GM12878 (cell line): ENCODE results near the gene LRRC23. TPM values are rescaled to one million over a fixed set of nuclear protein-coding genes. Genes with fewer than 3 reads are reported as not detected.

Experiments
- ASH2L ChIP-seq: fragments of 300-600, 200-600 bp; sonication (generic); IDR thresholded peaks from 2 replicates; pipeline ENCODE4 v1.6.1; 2017; ENCODE audit warnings: low read depth, mild to moderate bottlenecking, borderline replicate concordance
- EGR1 ChIP-seq, 2 experiments: IDR thresholded peaks; 1 replicate in 1 of 2; 2 replicates in 1 of 2; pipeline ENCODE4 v1.6.1; 2011 to 2012; ENCODE audit warnings: low read depth in 2 of 2, low read length in 2 of 2, borderline replicate concordance in 1 of 2, mild to moderate bottlenecking in 1 of 2, moderate library complexity in 1 of 2
- HDGF ChIP-seq: fragments of 450-650 bp; IDR thresholded peaks from 2 replicates; pipeline ENCODE4 v1.6.1; 2016; ENCODE audit warnings: antibody characterized with exemption
- IRF4 ChIP-seq: IDR thresholded peaks from 2 replicates; pipeline ENCODE4 v1.6.1; 2011; ENCODE audit warnings: low read depth, low read length
- PAX5 ChIP-seq: IDR thresholded peaks from 2 replicates; pipeline ENCODE4 v1.6.1; 2011; ENCODE audit warnings: low read depth, low read length, borderline replicate concordance
- POLR2AphosphoS5 ChIP-seq: IDR thresholded peaks from 2 replicates; pipeline ENCODE4 v1.6.1; 2011; ENCODE audit warnings: mild to moderate bottlenecking, low read length, inconsistent platforms
- RBBP5 ChIP-seq: fragments of 200-600 bp; sonication (generic); conservative IDR thresholded peaks from 2 replicates; pipeline ENCODE4 v1.6.1; 2016
- STAT3 ChIP-seq: IDR thresholded peaks from 2 replicates; pipeline ENCODE4 v1.6.1; 2011; ENCODE audit warnings: low read depth, low read length, improper control_type of control experiment
- TCF7 ChIP-seq: IDR thresholded peaks from 2 replicates; pipeline ENCODE4 v1.6.1; 2014; ENCODE audit warnings: antibody characterized with exemption, borderline replicate concordance
- ZNF622 ChIP-seq: fragments of 450-650 bp; IDR thresholded peaks from 2 replicates; pipeline ENCODE4 v1.6.1; 2017; ENCODE audit warnings: mild to moderate bottlenecking, inconsistent platforms
- polyA plus RNA-seq, 11 experiments: library from polyadenylated mRNA; depleted of rRNA in 4 of 11; unstranded in 6 of 11; stranded (reverse) in 5 of 11; fragments of >200 nt; fragmentation: Nextera tagmentation in 4 of 11; fragmentation: Illumina TruSeq in 1 of 11; extraction: Ambion mirVana in 4 of 11; extraction: Trizol in 1 of 11; gene quantifications; 1 replicate in 1 of 11; 2 replicates in 10 of 11; pipeline versions ENCODE4 v1.2.1 to v1.2.3, GENCODE V29; 2011 to 2016; ENCODE audit warnings: inconsistent platforms in 2 of 11, missing spikeins in 2 of 11, low read depth in 1 of 11
- total RNA-seq, 4 experiments: library from RNA; depleted of rRNA in 3 of 4; stranded (reverse); fragments of >200 nt in 3 of 4; fragmentation: Illumina TruSeq in 1 of 4; extraction: Trizol in 1 of 4; gene quantifications; 2 replicates each; pipeline versions ENCODE4 v1.2.1 to v1.2.3, GENCODE V29; 2013 to 2021
- TF ChIP-seq, protein P1 (sequence below): fragments of 450-650 bp; IDR thresholded peaks from 2 replicates; pipeline ENCODE4 v1.6.1; 2017; ENCODE audit warnings: antibody characterized with exemption, mild to moderate bottlenecking, moderate library complexity
- TF ChIP-seq, protein P2 (sequence below): fragments of 450-650 bp; IDR thresholded peaks from 2 replicates; pipeline ENCODE4 v1.6.1; 2016; ENCODE audit warnings: mild to moderate bottlenecking
- TF ChIP-seq, protein P3 (sequence below): fragments of 450-650 bp; IDR thresholded peaks from 2 replicates; pipeline ENCODE4 v1.6.1; 2017; ENCODE audit warnings: mild to moderate bottlenecking, moderate library complexity
- TF ChIP-seq, protein P4 (sequence below): IDR thresholded peaks from 2 replicates; pipeline ENCODE4 v1.6.1; 2011; ENCODE audit warnings: mild to moderate bottlenecking, low read depth, low read length, moderate library complexity; ENCODE audit not compliant: insufficient replicate concordance
- TF ChIP-seq, protein P5 (sequence below), 3 experiments: IDR thresholded peaks in 2 of 3; conservative IDR thresholded peaks in 1 of 3; 2 replicates each; pipeline ENCODE4 v1.5.1; 2011; ENCODE audit warnings: low read depth in 3 of 3, low read length in 3 of 3, mild to moderate bottlenecking in 3 of 3, control low read depth in 2 of 3, moderate library complexity in 2 of 3, inconsistent platforms in 1 of 3, mixed read lengths in 1 of 3; ENCODE audit not compliant: control insufficient read depth in 2 of 3, insufficient read depth in 1 of 3; ENCODE audit errors: extremely low read depth in 1 of 3
- TF ChIP-seq, protein P6 (sequence below): IDR thresholded peaks from 2 replicates; pipeline ENCODE4 v1.6.1; 2012; ENCODE audit warnings: low read depth, low read length, improper control_type of control experiment

Gene LRRC23
- total and polyA plus RNA-seq, 10 of the 15 experiments (the other 5 are each of a cell fraction or from before 2014, with no cell fraction given), result 1.4 to 6.9 (median 3.4) TPM

DNA sequence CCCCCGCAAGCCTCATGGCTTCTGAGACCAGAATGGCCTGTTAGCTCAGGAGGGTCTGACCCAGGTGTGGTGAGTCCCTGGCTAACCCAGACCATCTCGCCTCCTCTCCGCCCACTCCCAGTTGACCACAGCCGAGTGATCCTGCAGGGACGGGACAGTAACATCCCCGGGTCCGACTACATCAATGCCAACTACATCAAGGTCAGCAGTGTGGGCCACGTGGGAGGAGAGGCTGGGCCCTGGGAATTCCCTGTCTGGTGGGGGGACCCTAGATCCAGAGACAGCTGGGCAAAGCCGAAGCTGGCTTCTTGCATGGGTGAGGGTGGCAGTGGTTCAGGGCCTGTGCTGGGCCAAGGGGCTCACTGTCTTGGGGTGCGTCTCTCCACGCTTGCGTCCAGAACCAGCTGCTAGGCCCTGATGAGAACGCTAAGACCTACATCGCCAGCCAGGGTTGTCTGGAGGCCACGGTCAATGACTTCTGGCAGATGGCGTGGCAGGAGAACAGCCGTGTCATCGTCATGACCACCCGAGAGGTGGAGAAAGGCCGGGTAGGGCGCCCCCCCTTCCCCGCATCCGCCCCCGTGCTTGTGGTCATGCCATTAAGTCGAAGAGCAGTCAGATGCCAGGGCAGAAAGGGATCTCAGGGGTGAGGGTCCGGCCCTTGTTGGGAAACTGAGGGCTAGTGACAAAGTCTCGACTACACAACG is 51.6 kb downstream of the LRRC23 start (continued):
- TF ChIP-seq, protein P1, sequence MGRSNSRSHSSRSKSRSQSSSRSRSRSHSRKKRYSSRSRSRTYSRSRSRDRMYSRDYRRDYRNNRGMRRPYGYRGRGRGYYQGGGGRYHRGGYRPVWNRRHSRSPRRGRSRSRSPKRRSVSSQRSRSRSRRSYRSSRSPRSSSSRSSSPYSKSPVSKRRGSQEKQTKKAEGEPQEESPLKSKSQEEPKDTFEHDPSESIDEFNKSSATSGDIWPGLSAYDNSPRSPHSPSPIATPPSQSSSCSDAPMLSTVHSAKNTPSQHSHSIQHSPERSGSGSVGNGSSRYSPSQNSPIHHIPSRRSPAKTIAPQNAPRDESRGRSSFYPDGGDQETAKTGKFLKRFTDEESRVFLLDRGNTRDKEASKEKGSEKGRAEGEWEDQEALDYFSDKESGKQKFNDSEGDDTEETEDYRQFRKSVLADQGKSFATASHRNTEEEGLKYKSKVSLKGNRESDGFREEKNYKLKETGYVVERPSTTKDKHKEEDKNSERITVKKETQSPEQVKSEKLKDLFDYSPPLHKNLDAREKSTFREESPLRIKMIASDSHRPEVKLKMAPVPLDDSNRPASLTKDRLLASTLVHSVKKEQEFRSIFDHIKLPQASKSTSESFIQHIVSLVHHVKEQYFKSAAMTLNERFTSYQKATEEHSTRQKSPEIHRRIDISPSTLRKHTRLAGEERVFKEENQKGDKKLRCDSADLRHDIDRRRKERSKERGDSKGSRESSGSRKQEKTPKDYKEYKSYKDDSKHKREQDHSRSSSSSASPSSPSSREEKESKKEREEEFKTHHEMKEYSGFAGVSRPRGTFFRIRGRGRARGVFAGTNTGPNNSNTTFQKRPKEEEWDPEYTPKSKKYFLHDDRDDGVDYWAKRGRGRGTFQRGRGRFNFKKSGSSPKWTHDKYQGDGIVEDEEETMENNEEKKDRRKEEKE, result no peak
- TF ChIP-seq ASH2L, result no peak
- TF ChIP-seq, protein P2, sequence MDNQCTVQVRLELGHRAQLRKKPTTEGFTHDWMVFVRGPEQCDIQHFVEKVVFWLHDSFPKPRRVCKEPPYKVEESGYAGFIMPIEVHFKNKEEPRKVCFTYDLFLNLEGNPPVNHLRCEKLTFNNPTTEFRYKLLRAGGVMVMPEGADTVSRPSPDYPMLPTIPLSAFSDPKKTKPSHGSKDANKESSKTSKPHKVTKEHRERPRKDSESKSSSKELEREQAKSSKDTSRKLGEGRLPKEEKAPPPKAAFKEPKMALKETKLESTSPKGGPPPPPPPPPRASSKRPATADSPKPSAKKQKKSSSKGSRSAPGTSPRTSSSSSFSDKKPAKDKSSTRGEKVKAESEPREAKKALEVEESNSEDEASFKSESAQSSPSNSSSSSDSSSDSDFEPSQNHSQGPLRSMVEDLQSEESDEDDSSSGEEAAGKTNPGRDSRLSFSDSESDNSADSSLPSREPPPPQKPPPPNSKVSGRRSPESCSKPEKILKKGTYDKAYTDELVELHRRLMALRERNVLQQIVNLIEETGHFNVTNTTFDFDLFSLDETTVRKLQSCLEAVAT, result 0 out of 2 replicates have a peak, but pooled peaks have one; percentile 32
- peak; percentile 35; the same call in 1 of the 2 replicates for TF ChIP-seq POLR2AphosphoS5
- TF ChIP-seq EGR1 (IDR thresholded peaks at IDR 0.05; ENCODE audit: borderline replicate concordance in 1 of 2, low read depth in 2 of 2, low read length in 2 of 2), result 0 out of 3 replicates have a peak, but pooled peaks of 1 of the 2 experiments have one; percentile 37
- no peak for TF ChIP-seq TCF7
- no peak for TF ChIP-seq RBBP5
- no peak for TF ChIP-seq IRF4
- TF ChIP-seq, protein P3, sequence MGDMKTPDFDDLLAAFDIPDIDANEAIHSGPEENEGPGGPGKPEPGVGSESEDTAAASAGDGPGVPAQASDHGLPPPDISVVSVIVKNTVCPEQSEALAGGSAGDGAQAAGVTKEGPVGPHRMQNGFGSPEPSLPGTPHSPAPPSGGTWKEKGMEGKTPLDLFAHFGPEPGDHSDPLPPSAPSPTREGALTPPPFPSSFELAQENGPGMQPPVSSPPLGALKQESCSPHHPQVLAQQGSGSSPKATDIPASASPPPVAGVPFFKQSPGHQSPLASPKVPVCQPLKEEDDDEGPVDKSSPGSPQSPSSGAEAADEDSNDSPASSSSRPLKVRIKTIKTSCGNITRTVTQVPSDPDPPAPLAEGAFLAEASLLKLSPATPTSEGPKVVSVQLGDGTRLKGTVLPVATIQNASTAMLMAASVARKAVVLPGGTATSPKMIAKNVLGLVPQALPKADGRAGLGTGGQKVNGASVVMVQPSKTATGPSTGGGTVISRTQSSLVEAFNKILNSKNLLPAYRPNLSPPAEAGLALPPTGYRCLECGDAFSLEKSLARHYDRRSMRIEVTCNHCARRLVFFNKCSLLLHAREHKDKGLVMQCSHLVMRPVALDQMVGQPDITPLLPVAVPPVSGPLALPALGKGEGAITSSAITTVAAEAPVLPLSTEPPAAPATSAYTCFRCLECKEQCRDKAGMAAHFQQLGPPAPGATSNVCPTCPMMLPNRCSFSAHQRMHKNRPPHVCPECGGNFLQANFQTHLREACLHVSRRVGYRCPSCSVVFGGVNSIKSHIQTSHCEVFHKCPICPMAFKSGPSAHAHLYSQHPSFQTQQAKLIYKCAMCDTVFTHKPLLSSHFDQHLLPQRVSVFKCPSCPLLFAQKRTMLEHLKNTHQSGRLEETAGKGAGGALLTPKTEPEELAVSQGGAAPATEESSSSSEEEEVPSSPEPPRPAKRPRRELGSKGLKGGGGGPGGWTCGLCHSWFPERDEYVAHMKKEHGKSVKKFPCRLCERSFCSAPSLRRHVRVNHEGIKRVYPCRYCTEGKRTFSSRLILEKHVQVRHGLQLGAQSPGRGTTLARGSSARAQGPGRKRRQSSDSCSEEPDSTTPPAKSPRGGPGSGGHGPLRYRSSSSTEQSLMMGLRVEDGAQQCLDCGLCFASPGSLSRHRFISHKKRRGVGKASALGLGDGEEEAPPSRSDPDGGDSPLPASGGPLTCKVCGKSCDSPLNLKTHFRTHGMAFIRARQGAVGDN, result peak; percentile 85
- TF ChIP-seq, protein P4, sequence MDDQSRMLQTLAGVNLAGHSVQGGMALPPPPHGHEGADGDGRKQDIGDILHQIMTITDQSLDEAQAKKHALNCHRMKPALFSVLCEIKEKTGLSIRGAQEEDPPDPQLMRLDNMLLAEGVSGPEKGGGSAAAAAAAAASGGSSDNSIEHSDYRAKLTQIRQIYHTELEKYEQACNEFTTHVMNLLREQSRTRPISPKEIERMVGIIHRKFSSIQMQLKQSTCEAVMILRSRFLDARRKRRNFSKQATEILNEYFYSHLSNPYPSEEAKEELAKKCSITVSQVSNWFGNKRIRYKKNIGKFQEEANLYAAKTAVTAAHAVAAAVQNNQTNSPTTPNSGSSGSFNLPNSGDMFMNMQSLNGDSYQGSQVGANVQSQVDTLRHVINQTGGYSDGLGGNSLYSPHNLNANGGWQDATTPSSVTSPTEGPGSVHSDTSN, result no peak
- peak; percentile 61; the same call in 1 of the 2 replicates for TF ChIP-seq HDGF
- TF ChIP-seq, protein P5, sequence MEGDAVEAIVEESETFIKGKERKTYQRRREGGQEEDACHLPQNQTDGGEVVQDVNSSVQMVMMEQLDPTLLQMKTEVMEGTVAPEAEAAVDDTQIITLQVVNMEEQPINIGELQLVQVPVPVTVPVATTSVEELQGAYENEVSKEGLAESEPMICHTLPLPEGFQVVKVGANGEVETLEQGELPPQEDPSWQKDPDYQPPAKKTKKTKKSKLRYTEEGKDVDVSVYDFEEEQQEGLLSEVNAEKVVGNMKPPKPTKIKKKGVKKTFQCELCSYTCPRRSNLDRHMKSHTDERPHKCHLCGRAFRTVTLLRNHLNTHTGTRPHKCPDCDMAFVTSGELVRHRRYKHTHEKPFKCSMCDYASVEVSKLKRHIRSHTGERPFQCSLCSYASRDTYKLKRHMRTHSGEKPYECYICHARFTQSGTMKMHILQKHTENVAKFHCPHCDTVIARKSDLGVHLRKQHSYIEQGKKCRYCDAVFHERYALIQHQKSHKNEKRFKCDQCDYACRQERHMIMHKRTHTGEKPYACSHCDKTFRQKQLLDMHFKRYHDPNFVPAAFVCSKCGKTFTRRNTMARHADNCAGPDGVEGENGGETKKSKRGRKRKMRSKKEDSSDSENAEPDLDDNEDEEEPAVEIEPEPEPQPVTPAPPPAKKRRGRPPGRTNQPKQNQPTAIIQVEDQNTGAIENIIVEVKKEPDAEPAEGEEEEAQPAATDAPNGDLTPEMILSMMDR (IDR thresholded peaks at IDR 0.05 in 2 of 3, conservative IDR thresholded peaks at IDR 0.05 in 1 of 3; ENCODE audit: control insufficient read depth in 2 of 3, extremely low read depth in 1 of 3, insufficient read depth in 1 of 3, low read depth in 3 of 3, low read length in 3 of 3), result no peak
- TF ChIP-seq, protein P6, sequence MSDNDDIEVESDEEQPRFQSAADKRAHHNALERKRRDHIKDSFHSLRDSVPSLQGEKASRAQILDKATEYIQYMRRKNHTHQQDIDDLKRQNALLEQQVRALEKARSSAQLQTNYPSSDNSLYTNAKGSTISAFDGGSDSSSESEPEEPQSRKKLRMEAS, result peak; percentile 35; the same call in 1 of the 2 replicates
- TF ChIP-seq ZNF622, result no peak
- peak; percentile 86; the same call in 1 of the 2 replicates for TF ChIP-seq PAX5
- no peak for TF ChIP-seq STAT3
- TF ChIP-seq, all 136 proteins: peak for 23
